HepG2 (cell line): ENCODE data around the gene DDR1. TPM values are rescaled to one million over a fixed set of nuclear protein-coding genes. Genes with fewer than 3 reads are reported as not detected.

ENCODE experiments used
- ARHGAP35 ChIP-seq: sonication (generic); formaldehyde crosslinking; IDR thresholded peaks from 2 replicates; pipeline ENCODE4 v1.9.0; 2022; ENCODE audit warnings: mild to moderate bottlenecking, inconsistent platforms, moderate library complexity, missing genetic modification reagents, borderline replicate concordance
- DNMT1 ChIP-seq: sonication (generic); formaldehyde crosslinking; IDR thresholded peaks from 2 replicates; pipeline ENCODE4 v1.5.1; 2020; ENCODE audit warnings: mild to moderate bottlenecking, missing genetic modification reagents
- HNF4G ChIP-seq, 2 experiments: sonication (generic) in 1 of 2; formaldehyde crosslinking in 1 of 2; IDR thresholded peaks; 2 replicates each; pipeline versions ENCODE4 v1.4.0 to v1.6.1; 2011 to 2020; ENCODE audit warnings: borderline replicate concordance in 2 of 2, low read depth in 2 of 2, mild to moderate bottlenecking in 2 of 2, low read length in 1 of 2, missing genetic modification reagents in 1 of 2, moderate library complexity in 1 of 2
- KLF9 ChIP-seq: IDR thresholded peaks from 2 replicates; pipeline ENCODE4 v1.6.1; 2016; ENCODE audit warnings: low read depth
- MIXL1 ChIP-seq: IDR thresholded peaks from 2 replicates; pipeline ENCODE4 v1.6.1; 2016
- U2AF1 ChIP-seq: fragments of 200-400 bp; formaldehyde crosslinking; optimal IDR thresholded peaks from 2 replicates; pipeline ENCODE3; 2017; ENCODE audit warnings: mild to moderate bottlenecking, low read depth, low read length
- ZMYM2 ChIP-seq: sonication (generic); formaldehyde crosslinking; IDR thresholded peaks from 2 replicates; pipeline ENCODE4 v1.8.0; 2022; ENCODE audit warnings: mild to moderate bottlenecking, missing genetic modification reagents
- ZNF501 ChIP-seq: sonication (generic); formaldehyde crosslinking; IDR thresholded peaks from 2 replicates; pipeline ENCODE4 v1.5.1; 2020; ENCODE audit warnings: mild to moderate bottlenecking, moderate library complexity, missing genetic modification reagents
- ZNF556 ChIP-seq: sonication (generic); formaldehyde crosslinking; IDR thresholded peaks from 2 replicates; pipeline ENCODE4 v1.4.0; 2020; ENCODE audit warnings: mild to moderate bottlenecking, missing genetic modification reagents, borderline replicate concordance
- ZNF747 ChIP-seq: sonication (generic); formaldehyde crosslinking; IDR thresholded peaks from 2 replicates; pipeline ENCODE4 v1.8.1; 2023; ENCODE audit warnings: missing genetic modification reagents, mild to moderate bottlenecking, borderline replicate concordance
- polyA plus RNA-seq, 8 experiments: library from polyadenylated mRNA; depleted of rRNA in 3 of 8; stranded (reverse) in 7 of 8; unstranded in 1 of 8; fragments of >200 nt; fragmentation: Illumina TruSeq in 4 of 8; extraction: Trizol in 4 of 8; gene quantifications; 2 replicates each; pipeline versions ENCODE4 v1.2.1 to v1.2.3, GENCODE V29; 2011 to 2016; ENCODE audit warnings: low read depth in 4 of 8, missing spikeins in 1 of 8, mixed read lengths in 1 of 8; ENCODE audit not compliant: insufficient read depth in 1 of 8
- total RNA-seq, 5 experiments: library from RNA; depleted of rRNA; stranded (reverse); fragments of >200 nt; fragmentation: Illumina TruSeq; extraction: Trizol; gene quantifications; 2 replicates each; pipeline ENCODE4 v1.2.3, GENCODE V29; 2016; ENCODE audit warnings: low read depth in 1 of 5
- TF ChIP-seq, protein P1 (sequence below): sonication (generic); formaldehyde crosslinking; IDR thresholded peaks from 2 replicates; pipeline ENCODE4 v1.5.0; 2020; ENCODE audit warnings: missing genetic modification reagents, mild to moderate bottlenecking, borderline replicate concordance
- TF ChIP-seq, protein P2 (sequence below): sonication (generic); formaldehyde crosslinking; IDR thresholded peaks from 2 replicates; pipeline ENCODE4 v1.5.0; 2020; ENCODE audit warnings: mild to moderate bottlenecking, missing genetic modification reagents, borderline replicate concordance
- TF ChIP-seq, protein P3 (sequence below): sonication (generic); formaldehyde crosslinking; conservative IDR thresholded peaks from 2 replicates; pipeline ENCODE4 v1.4.0; 2020; ENCODE audit warnings: missing genetic modification reagents
- TF ChIP-seq, protein P4 (sequence below): sonication (generic); formaldehyde crosslinking; IDR thresholded peaks from 2 replicates; pipeline ENCODE4 v1.4.0; 2020; ENCODE audit warnings: mild to moderate bottlenecking, low read depth, missing genetic modification reagents
- TF ChIP-seq, protein P5 (sequence below): sonication (generic); formaldehyde crosslinking; IDR thresholded peaks from 2 replicates; pipeline ENCODE4 v1.5.0; 2020; ENCODE audit warnings: mild to moderate bottlenecking, low read depth, missing genetic modification reagents, borderline replicate concordance

DDR1 gene
- total and polyA plus RNA-seq, 2 of the 13 experiments (the other 11 are each of a cell fraction or from before 2014, with no cell fraction given), result 16.7 to 20.2 TPM

DNA sequence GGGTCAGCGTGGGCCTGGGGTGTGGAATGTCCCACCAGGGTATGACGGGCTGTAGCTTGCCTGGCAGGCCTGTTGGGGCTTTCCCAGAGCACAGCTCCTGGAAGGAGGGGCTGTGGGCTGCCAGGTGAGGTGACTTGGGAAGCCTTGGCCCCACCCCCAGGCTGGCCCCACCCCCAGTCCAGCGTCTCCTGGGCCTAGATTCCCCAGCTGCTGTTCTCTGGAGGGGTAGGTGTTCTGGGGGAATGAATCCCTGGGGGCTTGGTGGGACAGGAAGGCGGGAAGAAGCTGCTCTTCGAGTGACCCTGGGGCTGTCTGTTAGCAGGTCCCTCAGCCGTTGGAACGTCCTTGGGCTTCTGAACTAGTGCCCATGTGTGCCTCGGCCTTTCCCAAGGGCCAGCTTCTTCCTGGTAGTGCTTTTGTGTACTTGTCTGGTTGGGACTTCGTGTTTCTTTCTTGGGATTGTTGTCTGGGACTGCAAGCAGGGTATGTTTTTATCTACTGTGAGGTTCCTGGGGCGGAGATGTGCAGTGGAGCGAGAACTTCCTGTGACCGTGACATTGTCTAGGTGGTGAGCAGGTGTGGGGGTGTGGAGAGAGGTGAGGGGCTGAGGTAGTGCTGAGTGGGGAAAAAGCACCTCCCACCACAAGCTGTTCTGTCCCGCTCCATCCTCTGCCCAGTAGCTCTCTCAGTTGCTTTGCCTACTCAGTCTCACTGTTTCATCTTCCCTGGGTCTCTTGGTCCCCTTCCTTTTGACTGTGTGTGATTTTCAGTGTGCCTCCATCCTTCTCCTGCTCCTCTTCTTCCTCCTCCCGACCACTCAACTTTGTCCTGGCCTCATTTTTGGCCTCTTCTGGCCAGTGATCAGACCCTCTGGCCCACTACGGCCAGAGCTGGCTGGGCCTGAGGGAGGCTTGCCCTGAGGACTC lies 1.3 kb upstream of the DDR1 start (continued):
- TF ChIP-seq, protein P1, sequence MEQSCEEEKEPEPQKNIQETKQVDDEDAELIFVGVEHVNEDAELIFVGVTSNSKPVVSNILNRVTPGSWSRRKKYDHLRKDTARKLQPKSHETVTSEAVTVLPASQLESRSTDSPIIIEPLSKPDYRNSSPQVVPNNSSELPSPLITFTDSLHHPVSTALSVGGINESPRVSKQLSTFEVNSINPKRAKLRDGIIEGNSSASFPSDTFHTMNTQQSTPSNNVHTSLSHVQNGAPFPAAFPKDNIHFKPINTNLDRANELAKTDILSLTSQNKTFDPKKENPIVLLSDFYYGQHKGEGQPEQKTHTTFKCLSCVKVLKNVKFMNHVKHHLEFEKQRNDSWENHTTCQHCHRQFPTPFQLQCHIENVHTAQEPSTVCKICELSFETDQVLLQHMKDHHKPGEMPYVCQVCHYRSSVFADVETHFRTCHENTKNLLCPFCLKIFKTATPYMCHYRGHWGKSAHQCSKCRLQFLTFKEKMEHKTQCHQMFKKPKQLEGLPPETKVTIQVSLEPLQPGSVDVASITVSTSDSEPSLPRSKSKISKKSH (CRISPR knock-in tag), result 0 out of 2 replicates have a peak, but pooled peaks have one; percentile 15
- TF ChIP-seq, protein P2, sequence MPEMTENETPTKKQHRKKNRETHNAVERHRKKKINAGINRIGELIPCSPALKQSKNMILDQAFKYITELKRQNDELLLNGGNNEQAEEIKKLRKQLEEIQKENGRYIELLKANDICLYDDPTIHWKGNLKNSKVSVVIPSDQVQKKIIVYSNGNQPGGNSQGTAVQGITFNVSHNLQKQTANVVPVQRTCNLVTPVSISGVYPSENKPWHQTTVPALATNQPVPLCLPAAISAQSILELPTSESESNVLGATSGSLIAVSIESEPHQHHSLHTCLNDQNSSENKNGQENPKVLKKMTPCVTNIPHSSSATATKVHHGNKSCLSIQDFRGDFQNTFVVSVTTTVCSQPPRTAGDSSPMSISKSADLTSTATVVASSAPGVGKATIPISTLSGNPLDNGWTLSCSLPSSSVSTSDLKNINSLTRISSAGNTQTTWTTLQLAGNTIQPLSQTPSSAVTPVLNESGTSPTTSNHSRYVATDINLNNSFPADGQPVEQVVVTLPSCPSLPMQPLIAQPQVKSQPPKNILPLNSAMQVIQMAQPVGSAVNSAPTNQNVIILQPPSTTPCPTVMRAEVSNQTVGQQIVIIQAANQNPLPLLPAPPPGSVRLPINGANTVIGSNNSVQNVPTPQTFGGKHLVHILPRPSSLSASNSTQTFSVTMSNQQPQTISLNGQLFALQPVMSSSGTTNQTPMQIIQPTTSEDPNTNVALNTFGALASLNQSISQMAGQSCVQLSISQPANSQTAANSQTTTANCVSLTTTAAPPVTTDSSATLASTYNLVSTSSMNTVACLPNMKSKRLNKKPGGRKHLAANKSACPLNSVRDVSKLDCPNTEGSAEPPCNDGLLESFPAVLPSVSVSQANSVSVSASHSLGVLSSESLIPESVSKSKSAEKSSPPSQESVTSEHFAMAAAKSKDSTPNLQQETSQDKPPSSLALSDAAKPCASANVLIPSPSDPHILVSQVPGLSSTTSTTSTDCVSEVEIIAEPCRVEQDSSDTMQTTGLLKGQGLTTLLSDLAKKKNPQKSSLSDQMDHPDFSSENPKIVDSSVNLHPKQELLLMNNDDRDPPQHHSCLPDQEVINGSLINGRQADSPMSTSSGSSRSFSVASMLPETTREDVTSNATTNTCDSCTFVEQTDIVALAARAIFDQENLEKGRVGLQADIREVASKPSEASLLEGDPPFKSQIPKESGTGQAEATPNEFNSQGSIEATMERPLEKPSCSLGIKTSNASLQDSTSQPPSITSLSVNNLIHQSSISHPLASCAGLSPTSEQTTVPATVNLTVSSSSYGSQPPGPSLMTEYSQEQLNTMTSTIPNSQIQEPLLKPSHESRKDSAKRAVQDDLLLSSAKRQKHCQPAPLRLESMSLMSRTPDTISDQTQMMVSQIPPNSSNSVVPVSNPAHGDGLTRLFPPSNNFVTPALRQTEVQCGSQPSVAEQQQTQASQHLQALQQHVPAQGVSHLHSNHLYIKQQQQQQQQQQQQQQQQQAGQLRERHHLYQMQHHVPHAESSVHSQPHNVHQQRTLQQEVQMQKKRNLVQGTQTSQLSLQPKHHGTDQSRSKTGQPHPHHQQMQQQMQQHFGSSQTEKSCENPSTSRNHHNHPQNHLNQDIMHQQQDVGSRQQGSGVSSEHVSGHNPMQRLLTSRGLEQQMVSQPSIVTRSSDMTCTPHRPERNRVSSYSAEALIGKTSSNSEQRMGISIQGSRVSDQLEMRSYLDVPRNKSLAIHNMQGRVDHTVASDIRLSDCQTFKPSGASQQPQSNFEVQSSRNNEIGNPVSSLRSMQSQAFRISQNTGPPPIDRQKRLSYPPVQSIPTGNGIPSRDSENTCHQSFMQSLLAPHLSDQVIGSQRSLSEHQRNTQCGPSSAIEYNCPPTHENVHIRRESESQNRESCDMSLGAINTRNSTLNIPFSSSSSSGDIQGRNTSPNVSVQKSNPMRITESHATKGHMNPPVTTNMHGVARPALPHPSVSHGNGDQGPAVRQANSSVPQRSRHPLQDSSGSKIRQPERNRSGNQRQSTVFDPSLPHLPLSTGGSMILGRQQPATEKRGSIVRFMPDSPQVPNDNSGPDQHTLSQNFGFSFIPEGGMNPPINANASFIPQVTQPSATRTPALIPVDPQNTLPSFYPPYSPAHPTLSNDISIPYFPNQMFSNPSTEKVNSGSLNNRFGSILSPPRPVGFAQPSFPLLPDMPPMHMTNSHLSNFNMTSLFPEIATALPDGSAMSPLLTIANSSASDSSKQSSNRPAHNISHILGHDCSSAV (CRISPR knock-in tag), result no peak
- TF ChIP-seq HNF4G (IDR thresholded peaks at IDR 0.05; ENCODE audit: borderline replicate concordance, low read depth, low read length) (no peak), HNF4G (CRISPR knock-in tag; IDR thresholded peaks at IDR 0.05; ENCODE audit: borderline replicate concordance, low read depth) (0 out of 2 replicates have a peak, but pooled peaks have one; percentile 0), ZMYM2 (CRISPR knock-in tag) (no peak), ZNF747 (0 out of 2 replicates have a peak, but pooled peaks have one; percentile 12), ZNF556 (CRISPR knock-in tag) (no peak), MIXL1 (CRISPR knock-in tag) (no peak), ARHGAP35 (no peak; the same call in 1 of the 2 replicates), ZNF501 (CRISPR knock-in tag) (peak; percentile 39; the same call in 1 of the 2 replicates), U2AF1 (no peak), DNMT1 (CRISPR knock-in tag) (0 out of 2 replicates have a peak, but pooled peaks have one; percentile 67), KLF9 (CRISPR knock-in tag) (no peak)
- TF ChIP-seq, protein P3, sequence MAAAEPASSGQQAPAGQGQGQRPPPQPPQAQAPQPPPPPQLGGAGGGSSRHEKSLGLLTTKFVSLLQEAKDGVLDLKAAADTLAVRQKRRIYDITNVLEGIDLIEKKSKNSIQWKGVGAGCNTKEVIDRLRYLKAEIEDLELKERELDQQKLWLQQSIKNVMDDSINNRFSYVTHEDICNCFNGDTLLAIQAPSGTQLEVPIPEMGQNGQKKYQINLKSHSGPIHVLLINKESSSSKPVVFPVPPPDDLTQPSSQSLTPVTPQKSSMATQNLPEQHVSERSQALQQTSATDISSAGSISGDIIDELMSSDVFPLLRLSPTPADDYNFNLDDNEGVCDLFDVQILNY (CRISPR knock-in tag), result no peak
- TF ChIP-seq, protein P4, sequence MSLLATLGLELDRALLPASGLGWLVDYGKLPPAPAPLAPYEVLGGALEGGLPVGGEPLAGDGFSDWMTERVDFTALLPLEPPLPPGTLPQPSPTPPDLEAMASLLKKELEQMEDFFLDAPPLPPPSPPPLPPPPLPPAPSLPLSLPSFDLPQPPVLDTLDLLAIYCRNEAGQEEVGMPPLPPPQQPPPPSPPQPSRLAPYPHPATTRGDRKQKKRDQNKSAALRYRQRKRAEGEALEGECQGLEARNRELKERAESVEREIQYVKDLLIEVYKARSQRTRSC (CRISPR knock-in tag), result no peak
- TF ChIP-seq, protein P5, sequence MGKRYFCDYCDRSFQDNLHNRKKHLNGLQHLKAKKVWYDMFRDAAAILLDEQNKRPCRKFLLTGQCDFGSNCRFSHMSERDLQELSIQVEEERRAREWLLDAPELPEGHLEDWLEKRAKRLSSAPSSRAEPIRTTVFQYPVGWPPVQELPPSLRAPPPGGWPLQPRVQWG (CRISPR knock-in tag), result no peak
